ENCODE results near the gene TACC2.

Gene TACC2

DNA sequence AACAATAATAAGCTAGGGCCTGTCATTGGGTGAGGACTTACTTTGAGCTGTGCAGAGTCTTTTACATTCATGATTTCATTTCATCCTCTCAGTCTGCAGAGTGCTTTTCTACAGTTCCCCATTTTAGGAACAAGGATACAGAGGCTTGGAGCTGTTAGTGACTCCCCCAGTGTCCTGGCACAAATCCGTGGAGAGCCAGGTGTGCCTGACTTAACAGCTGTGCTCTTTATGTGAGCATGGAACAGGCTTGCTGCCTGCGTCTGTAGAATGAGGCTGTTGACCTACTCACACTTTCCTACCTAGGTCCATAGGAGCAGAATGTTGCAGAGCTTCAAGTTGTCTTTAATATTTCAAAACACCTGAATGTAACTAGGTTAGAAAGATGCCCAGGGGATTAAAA lies 231.8 kb downstream of the TACC2 start:
- no peak for DNase-seq (ENCODE audit: low read depth in 2 of 2)

DNA sequence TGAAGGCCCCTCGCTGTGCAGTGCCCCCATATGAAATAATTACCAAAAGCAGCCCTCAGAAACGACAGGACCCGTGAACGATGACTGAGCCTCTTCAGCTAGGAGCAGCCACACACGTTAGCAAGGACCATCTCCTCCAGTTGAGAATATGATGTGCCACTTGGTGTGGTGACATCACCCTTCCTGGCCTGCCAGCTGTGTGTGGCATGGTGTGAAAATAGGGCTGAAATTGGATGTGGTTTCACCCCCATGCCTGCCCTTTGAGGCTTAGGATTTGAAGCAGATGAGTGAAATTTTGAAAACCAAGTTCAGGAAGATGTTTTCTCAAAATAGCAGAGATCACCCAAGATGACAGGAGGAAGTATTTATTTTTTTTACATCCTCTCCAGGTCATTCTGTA lies 233.0 kb downstream of the TACC2 start:
- no peak for DNase-seq (ENCODE audit: low read depth in 2 of 2)

DNA sequence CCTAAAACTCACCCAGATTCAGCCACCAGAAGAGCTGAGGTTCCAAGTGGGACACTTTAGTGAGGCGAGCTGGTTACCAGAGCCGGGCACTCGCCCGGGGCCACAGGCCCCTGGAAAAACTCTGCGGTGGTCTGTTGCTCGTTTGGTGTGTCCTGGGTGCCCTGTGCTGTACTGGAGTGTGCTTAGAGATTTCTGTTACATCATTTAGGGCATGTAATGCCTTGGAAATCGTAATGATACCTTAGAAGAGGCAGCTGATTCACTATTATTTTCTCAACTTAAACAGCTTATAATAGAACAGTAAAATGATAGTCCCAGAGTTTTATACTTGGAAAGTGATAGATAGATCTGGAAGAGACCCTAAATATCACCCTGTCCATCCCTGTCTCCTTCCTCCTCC lies 233.7 kb downstream of the TACC2 start:
- no peak for DNase-seq (ENCODE audit: low read depth in 2 of 2)

DNA sequence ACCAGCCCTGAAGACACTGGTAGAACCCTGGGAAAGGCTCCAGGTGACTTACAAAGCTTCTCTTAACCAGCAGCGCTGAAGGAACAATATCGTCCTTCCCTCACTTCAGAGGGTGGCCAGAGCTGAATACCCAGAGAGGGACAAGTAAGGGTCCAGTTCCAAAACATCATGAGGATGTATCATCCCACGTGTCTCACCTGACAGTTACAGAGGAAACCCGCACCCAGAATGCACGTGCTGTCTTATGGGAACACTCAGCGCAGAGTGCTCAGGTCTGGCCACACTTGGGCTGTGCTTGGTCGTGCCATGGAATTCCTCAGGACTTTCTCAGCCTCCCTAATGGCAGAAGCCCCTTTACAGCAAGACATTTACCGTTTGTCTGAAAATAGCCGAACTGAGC lies 235.2 kb downstream of the TACC2 start:
- no peak for DNase-seq (ENCODE audit: low read depth in 2 of 2)

DNA sequence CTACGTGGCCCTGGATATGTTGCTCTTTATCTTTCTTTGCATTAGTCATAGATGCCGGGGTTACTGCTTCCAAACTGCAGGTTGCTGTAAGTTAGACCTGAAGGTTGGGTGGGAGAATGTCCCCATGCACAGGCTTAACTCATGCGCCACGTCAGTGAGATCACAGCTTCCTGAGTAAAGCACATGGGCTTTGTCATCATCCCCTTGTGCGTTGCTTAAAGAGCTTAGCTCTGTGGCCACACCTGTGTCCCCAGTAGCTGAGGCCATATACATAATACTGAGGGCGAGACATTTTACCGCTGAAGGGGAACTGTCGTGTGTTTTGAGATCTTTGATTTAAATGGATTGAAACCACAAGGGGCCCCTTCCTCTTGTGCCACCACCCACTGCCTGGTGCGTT lies 236.4 kb downstream of the TACC2 start:
- DNase-seq (ENCODE audit: low read depth in 2 of 2) = no peak

DNA sequence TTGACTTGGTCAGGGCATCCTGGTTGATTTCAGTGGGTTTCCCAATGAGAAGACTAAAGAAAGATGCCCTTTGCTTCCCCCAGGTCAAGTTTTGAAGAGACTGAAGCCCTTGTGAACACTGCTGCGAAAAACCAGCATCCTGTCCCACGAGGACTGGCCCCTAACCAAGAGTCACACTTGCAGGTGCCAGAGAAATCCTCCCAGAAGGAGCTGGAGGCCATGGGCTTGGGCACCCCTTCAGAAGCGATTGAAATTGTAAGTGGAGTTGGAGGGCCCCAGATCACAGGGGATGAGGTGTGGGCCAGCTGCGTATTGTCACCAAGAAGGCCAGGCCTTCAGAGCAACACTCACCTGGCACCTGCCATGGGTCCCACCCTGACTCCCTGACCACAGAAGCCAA lies 238.8 kb downstream of the TACC2 start:
- no peak for DNase-seq (ENCODE audit: low read depth in 2 of 2)

DNA sequence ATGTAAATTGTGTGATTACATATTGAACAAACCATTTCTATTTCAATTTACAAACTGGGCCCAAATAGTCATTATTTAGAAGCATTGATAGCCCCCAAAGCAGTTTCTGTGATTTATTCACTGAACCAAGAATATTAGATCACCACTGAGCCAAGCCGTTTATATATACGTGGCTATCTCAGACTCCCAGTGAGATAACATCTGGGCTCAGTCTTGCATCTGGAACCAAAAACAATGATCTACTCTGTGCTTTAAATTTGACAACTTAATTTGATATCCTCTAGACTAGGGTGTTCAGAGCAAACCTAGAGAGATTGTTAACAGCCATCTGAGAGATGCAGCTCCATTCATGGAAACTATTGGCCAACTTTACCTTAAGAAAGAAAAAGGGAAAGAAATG lies 240.7 kb downstream of the TACC2 start:
- DNase-seq (ENCODE audit: low read depth in 2 of 2) = no peak

DNA sequence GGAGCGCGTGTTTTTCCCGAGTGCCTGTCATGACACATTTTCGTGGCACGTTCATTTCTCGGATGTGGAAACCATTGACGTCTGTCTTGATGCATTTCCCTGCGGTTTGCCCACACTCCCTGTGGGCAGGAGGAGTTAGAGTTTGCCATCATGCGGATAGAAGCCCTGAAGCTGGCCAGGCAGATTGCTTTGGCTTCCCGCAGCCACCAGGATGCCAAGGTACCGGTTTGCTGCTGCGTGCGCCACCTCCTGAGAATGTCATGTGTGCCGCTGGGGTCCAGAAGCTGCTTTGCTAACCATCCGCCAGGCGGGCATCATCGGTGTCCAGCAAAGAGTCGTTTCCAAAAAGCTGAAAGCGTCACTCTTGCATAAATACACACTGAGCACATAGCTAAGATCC lies 241.3 kb downstream of the TACC2 start:
- no peak for DNase-seq (ENCODE audit: low read depth in 2 of 2)

DNA sequence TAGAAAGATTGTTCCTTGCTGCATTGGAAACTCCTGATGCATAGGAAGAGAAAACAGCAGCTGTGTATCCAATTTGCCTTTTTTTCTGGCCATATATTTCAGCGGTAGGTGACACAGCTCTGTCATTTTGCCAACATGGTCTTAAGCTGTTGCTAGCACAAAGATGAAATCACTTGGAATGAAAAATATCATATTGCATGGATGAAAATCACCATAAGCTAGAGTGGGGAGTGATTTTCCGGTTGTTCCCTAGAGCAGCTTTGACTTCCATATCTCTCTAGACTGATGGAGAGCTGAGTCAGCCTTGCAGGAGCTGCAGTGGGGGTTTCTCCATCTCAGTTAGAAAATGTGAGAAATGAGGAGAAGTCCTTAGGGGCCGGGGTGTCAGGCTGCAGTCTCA lies 243.8 kb downstream of the TACC2 start:
- no peak for DNase-seq (ENCODE audit: low read depth in 2 of 2)

DNA sequence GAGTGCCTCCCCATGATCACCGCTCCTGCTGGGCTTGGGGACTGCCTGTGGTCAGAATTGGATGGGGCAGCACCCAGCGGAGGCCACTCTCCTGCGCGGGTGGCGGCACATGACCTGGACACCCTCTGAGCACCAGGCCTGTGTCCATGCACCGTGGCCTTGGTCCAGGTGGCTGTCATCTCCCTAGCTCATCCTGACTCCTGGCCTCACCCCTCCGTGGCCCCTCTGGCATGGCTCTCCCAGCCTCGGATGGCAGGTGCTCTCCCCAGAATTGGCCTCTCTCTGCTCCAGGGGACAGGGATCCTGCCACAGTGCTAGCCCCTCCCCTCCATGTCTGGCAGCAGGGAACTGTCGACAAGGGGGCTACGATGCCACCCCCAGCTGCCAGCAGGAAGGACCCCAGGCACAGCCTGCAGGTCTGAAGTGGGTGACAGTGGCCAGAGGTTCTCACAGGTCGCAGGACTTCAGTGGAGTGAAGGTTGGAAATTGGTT lies 244.9 kb downstream of the TACC2 start:
- DNase-seq (ENCODE audit: low read depth in 2 of 2) = no peak

DNA sequence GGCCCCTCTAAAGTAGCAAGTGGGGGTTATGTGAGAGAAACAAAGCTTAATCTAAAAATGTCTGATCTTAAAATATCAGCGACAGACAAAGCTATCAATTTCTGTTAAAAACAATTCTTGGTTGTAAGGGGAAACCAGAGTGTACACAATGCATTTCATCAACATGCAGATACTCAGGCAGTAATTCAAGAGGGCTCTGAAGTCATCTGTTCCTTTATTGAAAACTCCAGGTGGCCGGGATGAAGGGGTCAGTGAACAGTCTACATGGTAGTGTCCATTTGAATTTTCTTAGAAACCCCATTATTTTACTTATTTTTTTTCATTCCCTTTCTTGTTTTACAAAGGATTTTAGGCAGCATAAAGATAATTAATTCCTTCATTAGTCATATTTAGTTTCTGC lies 245.5 kb downstream of the TACC2 start:
- no peak for DNase-seq (ENCODE audit: low read depth in 2 of 2)

DNA sequence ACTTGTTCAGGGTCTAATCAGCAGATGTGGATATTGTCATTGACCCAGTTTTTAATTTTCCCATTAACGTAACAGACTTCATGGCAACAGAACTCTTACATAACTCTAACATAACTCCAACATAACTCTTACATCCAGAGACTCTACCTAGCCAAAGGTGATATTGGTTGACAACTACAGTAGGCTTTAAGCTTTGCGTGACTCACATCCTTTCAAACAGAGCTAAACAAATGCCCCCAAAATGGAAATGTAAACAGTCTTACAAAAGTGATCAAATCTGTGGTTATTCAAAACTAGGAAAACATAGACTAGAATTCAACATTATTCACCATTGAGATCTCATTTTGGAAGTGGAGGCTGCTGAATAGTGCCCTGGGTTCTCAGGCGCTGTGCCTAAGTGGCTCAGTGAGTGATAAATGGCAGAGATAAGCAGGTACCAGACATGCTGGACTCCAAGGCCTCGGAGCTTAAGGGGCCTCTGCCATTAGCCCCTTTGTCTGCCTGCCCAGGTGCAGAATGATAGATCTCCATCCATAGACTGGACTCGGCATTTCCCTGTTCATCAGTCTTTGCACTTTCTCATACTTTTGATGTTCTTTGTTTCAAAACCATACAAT lies 247.8 kb downstream of the TACC2 start:
- DNase-seq (ENCODE audit: low read depth in 2 of 2) = no peak

DNA sequence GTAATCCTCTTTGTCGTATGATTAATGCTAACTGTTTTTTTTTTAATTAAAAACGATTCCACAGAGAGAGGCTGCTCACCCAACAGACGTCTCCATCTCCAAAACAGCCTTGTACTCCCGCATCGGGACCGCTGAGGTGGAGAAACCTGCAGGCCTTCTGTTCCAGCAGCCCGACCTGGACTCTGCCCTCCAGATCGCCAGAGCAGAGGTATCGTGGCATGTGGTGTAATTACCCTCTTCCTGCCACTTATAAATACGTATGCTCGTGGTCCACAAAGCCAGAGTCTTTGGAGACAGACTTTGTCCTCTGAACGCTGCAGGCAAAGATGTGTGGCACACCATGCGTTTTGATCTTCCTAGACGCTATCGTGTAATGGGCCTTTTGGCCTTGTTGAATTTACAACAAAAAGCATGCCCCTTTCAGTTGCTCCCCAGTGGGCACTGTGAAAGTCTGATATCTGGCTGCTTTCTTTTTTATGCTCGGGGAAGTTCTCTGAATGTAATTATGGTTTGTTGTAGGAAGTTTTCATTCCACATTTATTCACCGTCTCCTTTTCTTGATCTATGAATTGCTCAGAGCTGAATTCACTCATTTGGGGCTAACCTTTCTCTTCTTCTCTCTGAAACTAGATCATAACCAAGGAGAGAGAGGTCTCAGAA lies 248.5 kb downstream of the TACC2 start:
- no peak for DNase-seq (ENCODE audit: low read depth in 2 of 2)

DNA sequence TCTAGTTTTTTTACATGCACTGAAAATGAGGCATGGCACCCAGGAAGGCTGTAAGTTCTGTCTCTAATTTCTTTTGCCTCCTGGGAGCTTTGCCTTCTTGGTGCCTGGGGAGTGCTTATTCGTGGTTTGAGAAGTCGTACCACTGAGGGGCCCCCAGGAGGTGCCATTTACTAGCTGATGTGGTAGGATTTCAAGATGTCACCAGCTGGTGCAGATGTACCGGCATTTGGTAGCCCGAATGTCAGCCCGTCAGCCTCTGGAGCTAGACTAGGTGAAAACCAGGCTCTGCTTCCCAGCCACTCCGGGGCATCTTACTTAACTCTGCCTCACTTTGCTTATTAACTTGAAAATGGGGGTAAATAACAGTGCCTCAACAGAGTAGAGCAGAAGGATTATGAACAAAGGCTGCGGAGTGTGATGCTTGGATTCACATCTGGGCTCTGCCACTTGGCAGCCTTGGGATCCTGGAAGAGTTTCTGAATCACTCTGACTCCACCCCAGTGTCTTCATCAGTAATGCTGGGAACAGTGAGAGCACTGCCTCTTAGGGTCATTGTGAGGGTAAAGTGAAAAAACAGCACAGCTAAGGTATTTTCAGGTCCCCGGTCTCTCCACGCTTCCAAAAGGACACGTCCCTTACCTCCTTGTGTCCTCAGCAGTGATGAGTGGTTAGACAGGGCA lies 250.8 kb downstream of the TACC2 start:
- no peak for DNase-seq (ENCODE audit: low read depth in 2 of 2)

DNA sequence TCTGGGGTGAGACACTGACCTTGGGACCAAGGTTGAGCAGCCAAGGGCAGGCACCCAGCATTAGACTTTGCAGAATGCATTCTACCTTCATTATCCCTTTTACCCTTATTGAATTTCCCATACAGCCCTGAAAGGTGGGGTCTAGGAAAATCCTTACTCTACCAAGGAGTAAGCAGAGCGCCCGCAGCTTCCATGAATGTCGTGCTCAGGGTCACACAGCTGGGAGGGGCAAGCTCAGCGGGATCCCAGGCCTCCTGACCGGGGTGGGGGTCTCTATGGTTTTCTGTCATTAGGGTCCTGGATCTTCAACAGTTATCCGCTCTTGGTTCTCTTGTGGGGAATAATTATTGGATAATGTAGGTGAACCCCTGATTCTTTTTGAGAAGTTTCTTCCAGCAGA lies 251.4 kb downstream of the TACC2 start:
- DNase-seq (ENCODE audit: low read depth in 2 of 2) = no peak

DNA sequence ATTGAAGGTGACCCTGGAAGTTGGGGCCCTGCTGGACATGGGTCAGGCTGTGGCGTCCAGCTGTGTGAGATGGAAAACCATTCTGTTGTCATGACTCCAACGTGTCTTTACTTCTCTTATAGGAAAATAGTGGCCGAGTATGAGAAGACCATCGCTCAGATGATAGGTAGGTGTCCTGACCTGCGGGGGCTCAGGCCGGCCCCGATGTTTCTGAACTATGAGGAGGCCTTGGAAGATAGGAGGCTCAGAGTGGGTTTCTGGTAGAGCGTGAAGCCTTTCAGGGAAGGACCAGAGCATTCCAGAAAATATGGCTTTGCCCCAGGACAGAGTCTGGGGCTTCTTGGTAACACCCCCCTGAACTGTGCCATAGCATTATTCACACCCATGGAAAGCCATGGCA lies 252.9 kb downstream of the TACC2 start:
- no peak for DNase-seq (ENCODE audit: low read depth in 2 of 2)

DNA sequence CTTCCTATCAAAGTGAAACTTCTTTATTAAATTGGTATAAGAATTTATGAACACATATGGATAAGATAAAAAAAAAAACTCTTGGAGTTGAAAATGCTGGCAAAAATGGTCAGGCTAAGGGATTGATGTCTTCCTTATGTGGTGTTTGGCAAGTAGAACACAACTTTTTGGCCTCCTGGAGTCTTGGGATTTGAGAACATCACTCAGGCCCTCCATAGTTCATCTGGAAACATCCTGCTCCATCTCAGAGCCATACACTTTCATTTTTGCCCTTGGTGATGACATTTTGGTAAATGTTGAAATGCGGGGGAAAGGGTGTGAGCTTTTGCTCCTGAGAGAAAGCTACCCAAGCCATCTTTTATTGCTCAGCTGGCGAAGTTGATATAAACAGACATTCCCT lies 254.6 kb downstream of the TACC2 start:
- no peak for DNase-seq (ENCODE audit: low read depth in 2 of 2)

DNA sequence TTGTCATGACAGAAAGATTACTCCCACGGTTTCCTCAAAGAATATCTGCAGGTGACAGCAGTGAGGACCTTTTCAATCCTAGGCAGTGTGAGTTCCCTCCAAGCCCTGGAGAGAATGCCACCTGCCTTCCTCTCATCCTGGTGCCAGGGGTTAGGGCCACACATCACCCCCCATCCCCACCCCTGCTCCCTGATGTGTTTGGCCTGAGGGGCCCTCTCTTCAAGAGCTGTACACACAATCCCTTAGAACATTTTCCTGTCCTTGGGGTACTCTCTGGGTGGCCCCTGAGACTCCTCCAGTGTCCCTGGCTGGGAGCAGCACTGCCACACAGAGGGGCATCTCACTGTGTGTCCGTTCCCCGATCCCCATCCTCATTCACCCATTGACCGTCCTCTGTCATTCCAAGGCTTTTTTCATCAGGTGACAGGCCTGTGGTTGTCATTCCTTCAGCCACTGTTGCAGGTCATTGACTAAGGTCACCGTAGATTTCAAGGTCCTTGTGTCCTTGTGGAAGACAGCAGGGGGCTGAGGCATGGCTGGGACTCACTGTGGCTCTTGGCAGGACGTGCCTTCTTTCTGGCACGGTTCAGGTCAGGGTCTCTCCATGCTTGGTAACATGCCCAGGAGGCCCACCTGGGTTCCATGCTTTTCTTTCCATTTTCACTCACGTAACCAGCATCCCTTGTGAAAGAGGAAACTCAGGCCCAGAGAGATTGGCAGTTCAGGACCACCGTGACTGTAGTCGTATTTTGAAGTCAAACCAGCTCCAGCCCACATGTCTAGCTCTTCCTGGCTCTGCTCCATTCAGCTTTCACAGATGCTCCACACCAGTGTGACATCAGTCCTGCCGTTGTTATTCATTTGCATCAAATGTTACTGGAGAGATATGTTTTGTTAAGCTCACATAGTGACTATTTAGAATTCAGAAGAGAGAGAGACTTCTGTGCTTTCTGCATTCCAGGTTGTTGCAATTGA lies 255.3 kb downstream of the TACC2 start:
- no peak for DNase-seq (ENCODE audit: low read depth in 2 of 2)

DNA sequence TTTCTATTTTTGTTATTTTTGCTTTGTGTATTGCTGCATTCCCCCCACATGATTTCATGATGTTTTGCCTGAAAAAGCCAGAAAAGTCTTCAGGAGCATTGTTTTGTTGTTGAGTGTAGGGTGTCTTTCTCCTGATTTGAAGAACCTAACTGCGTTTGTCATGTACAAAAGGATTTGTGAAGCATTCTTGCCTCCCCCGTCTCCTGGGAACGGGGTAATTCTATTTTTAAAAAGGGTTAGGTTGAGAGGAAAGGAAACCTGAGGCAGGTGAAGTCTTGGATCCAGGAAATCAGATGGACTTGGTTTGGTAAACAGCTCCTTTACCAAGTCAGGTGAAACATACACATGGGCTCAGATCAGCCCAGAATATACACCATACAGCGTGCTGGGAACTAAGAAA lies 256.2 kb downstream of the TACC2 start:
- no peak for DNase-seq (ENCODE audit: low read depth in 2 of 2)

DNA sequence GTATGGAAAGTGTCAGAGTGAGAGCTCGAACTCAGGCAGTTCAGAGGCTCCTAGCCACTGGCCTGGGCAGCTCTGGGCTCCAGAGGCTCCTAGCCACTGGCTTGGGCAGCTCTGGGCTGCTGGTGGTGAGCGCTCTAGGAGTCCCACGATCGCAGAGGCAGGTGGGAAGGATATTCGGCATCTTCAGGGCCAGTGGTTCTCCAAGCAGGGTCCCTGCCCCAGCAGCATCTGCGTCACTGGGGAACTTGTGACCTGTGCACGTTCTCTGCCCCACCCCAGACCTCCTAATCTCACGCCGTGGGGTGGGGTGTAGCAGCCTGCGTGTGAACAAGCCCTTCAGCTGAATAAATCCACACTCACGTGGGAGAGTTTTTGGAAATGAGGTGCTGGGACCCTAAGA lies 256.9 kb downstream of the TACC2 start:
- no peak for DNase-seq (ENCODE audit: low read depth in 2 of 2)

DNA sequence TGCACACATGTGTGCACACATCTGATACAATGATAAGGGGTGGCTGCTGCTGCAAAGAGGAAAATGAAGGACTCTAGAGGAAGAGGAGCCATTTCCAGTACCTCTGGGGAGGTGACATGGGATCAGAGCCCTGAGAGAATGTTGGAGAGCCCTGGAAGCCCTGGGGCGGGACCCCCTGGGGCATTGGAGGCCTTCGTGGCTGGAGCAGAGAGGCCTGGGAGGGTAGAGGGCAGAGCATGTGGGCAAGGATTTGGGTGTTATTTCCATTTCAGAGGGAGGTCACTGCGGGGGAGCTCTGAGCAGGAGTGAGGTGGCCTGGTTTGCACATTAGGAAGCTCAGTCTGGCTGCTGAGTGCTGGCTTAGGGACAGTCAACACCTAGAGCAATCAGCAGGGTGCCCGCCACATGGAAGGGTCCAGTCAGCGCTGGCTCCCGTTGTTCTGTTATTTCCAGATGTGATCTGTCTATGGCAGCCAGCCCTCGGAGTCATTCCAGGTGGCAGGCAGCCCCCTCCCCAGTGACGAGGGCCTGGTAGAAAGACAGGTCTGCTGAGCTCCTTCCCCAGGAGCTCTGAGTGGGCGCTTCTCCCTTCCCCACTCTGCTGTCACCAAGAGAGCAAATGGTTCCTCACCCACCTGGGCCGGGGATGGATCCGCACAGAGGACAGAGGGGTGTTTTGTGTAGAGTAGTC lies 258.0 kb downstream of the TACC2 start:
- no peak for DNase-seq (ENCODE audit: low read depth in 2 of 2)
